VCaP (cell line): ENCODE results near the gene CTU2.

Experiments
- H3K27ac ChIP-seq: fragments of 450-650 bp; 2 replicates; pipeline ENCODE4 v1.5.1; 2017
- CTCF ChIP-seq: fragments of 450-650 bp; conservative IDR thresholded peaks from 2 replicates; pipeline ENCODE4 v1.5.1; 2017; ENCODE audit warnings: mild to moderate bottlenecking, moderate library complexity

Gene CTU2

GRCh38 chr16:88684569-88685155 is 21.6 kb upstream of the CTU2 start:
- no peak for TF ChIP-seq CTCF
- no peak overlapping the region for H3K27ac ChIP-seq

- H3K27ac ChIP-seq: no peak overlapping the region
These were observed 20.9 kb upstream of the CTU2 start for GRCh38 chr16:88685156-88686061.

GRCh38 chr16:88686062-88686438 is 20.3 kb upstream of the CTU2 start:
- no peak for TF ChIP-seq CTCF
- no peak overlapping the region; the same call in 1 of the 2 replicates for H3K27ac ChIP-seq

More at GRCh38 chr16:88685156-88686061, 20.9 kb upstream of the CTU2 start:
- TF ChIP-seq CTCF: no peak; the same call in 1 of the 2 replicates

- no peak for TF ChIP-seq CTCF
- no peak within 1 kb of the TSS; the same call in 1 of the 2 replicates for H3K27ac ChIP-seq
These were observed 19.7 kb upstream of the CTU2 start, which contains the start of gene SNAI3 for GRCh38 chr16:88686439-88687253. TSS of gene SNAI3 (minus strand) at chr16:88686507. CDS start at chr16:88686406, 101 bp downstream.

- H3K27ac ChIP-seq: no peak overlapping the region
- no peak for TF ChIP-seq CTCF
These were observed 19.1 kb upstream of the CTU2 start for GRCh38 chr16:88687254-88687576.

- H3K27ac ChIP-seq: peak overlapping the region; percentile 37
- no peak for TF ChIP-seq CTCF
These were observed 18.7 kb upstream of the CTU2 start for GRCh38 chr16:88687676-88688012.
